Breast epithelium (tissue), 3 donors: ENCODE measurements around the gene TRIL.
A peak's percentile ranks its signal among the peaks of the same experiment; 100 is the strongest.

ENCODE experiments used
- POLR2AphosphoS5 ChIP-seq, 3 donors: sonication (generic); formaldehyde crosslinking; IDR thresholded peaks; one replicate each; pipeline ENCODE4 v1.6.1; 2017; ENCODE audit warnings: antibody characterized with exemption in 3 of 3
- TF ChIP-seq, protein P1 (sequence below), 3 donors: fragments of 450-650 bp; IDR thresholded peaks; one replicate each; pipeline ENCODE4 v1.5.1; 2016 to 2017; ENCODE audit warnings: antibody characterized with exemption in 3 of 3, mild to moderate bottlenecking in 3 of 3, moderate library complexity in 3 of 3

DNA sequence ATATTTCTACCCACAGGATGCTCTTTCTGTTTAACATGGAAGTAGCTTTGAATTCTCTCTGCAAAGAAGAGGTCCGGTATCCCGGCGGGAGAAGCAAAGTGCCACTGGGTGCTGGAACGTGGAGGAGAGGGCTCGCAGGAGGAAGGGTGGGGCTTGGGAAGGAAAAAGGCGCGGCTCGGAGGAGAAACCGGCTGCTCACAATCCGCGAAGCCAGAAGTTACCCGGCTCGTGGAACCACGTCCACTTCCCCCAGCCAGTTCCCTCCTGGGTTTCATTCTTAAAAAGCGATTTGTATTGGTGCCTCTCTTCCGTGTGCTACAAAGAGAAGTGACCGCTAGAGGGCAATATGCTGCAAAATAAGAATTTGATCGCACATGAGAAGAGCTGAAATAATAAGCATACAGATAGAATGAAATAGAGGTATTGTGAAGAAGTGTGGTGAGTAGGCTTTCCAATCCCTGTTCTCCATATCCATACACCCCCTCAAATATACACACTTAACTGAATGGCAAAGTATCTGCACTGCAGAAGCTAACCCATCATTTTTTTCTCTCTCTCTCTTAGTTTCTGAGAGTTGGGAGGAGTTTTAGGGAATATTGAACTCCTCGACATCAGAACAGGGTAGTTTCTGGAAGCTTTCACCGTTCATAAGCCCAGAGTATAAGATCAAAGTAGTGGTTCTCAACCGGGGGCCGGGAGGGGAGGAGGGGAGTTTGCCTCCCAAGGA, 31.1 kb downstream of the TRIL start:
- TF ChIP-seq POLR2AphosphoS5 (IDR thresholded peaks at IDR 0.05): peak; percentile 26 to 35 (median 32)
- TF ChIP-seq, protein P1, sequence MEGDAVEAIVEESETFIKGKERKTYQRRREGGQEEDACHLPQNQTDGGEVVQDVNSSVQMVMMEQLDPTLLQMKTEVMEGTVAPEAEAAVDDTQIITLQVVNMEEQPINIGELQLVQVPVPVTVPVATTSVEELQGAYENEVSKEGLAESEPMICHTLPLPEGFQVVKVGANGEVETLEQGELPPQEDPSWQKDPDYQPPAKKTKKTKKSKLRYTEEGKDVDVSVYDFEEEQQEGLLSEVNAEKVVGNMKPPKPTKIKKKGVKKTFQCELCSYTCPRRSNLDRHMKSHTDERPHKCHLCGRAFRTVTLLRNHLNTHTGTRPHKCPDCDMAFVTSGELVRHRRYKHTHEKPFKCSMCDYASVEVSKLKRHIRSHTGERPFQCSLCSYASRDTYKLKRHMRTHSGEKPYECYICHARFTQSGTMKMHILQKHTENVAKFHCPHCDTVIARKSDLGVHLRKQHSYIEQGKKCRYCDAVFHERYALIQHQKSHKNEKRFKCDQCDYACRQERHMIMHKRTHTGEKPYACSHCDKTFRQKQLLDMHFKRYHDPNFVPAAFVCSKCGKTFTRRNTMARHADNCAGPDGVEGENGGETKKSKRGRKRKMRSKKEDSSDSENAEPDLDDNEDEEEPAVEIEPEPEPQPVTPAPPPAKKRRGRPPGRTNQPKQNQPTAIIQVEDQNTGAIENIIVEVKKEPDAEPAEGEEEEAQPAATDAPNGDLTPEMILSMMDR (IDR thresholded peaks at IDR 0.05): peak; percentile 77 to 82 (median 79)
